ENCODE results near the gene CBX4.
A peak's percentile ranks its signal among the peaks of the same experiment; 100 is the strongest.

Gene CBX4

GRCh38 chr17:79798299-79799173, 40.7 kb downstream of the CBX4 start:
- peak; percentile 82 for DNase-seq

DNA sequence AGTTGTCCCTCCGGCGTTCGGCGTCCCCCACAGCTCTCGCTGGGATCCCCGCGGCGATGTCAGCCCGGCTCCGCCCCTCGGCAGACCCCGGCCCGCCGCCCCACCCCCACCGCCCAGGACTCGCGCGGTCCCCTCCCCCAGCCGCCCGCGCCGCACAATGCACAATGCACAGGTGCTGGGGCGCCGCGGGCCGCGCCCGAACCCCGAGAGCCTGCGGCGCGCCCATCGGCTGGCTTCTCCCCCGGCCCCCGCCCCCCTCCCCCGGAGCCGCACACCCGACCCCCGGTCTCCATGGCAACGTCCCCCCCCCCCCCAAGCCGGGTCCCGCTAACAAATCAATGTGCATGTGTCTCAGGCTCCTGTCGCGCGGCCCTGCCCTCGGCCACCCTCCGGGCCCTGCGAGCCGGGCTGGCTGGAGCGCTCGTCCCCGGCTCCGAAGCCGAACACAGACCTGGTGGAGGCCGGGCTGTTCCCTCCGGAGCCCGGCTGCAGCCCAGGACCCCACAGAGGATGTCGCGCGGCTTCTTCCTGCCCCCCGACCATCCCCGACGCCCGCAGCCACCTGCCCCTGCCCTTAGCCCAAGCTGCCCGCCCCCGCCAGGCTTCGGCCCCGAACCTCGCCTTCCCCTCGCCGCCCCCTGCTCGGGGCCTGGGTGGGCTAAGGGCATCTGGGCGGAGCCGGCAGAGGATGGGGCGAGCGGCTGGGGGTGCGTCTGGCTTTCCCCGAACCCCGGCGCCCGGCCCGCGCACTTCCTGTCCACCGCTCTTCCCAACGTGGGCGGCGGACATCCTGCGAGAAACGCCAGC, 41.5 kb downstream of the CBX4 start:
- DNase-seq, result peak; percentile 75

DNA sequence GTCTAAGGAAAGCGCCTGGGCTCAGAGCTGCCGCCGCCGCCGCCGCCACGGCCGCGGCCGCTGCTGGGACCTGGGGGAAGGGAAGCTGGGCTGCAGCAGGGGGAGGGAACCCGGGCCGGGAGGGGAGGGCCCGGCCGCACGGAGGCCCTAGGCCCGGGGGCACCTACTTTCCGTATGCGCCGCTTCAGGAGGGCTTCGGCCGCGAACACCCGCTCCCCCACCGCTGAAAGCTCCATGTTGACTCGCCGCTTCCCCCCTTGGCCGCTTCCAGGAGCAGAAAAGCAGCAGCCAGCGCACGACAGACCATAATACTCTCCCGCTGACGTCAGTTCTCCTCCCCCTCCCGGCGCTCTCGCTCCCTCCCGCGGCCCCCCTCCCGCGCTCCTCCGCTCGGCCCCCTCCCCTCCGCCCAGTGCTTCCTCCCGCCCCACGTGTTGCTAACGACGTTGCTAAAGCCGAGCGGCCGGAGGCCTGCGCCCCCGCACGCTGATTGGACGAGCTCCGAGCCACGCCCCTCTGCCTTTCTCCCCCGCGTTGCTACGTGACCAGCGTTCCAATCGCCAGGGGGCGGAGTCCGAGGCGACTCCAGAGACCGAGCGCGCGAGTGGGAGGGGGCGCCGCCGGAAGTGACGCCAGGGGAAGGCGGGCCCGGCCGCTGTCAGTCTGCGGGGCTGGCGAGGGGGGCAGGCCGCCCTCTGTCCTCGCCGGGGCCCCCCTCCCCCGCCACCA, 42.3 kb downstream of the CBX4 start, which contains the start of gene CBX8:
Gene CBX8 (minus strand): TSS at position 315 of the 729 bp plus-strand sequence. CDS start 79 bp downstream, at position 236.
- DNase-seq, result peak; percentile 99

GRCh38 chr17:79796444-79796762, 42.8 kb downstream of the CBX4 start:
- no peak for DNase-seq

DNA sequence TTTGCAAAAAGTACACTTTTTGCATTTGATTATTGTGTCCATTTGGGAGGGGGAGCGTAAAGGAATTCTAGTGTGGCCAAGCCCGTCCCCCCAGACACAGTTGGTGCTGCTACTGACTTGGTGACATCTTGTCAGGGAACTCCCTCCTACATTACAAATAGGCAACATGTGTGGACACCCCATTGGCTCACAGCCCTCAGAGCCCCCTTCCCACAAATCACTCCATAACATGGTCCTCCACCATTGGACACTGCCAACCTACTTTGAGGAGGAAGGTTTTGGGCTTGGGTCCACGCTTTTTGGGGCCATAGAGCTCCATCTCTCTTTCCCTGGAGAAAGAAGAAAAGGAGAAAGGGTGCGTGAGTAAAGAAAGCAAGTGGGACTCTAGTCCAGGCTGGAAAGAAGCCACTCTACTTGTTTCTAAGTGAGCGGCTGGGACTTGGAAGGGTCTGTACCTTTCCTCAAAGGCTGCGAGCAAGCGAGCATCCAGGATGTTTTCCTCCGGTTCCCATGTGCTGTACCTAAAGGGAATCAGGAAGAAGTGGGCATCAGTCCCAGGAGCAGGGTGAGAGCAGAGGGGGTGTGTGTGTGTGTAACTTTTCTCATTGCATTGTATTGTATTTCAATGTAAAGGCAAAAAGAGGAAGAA, 43.3 kb downstream of the CBX4 start:
- DNase-seq, result peak; percentile 30

DNA sequence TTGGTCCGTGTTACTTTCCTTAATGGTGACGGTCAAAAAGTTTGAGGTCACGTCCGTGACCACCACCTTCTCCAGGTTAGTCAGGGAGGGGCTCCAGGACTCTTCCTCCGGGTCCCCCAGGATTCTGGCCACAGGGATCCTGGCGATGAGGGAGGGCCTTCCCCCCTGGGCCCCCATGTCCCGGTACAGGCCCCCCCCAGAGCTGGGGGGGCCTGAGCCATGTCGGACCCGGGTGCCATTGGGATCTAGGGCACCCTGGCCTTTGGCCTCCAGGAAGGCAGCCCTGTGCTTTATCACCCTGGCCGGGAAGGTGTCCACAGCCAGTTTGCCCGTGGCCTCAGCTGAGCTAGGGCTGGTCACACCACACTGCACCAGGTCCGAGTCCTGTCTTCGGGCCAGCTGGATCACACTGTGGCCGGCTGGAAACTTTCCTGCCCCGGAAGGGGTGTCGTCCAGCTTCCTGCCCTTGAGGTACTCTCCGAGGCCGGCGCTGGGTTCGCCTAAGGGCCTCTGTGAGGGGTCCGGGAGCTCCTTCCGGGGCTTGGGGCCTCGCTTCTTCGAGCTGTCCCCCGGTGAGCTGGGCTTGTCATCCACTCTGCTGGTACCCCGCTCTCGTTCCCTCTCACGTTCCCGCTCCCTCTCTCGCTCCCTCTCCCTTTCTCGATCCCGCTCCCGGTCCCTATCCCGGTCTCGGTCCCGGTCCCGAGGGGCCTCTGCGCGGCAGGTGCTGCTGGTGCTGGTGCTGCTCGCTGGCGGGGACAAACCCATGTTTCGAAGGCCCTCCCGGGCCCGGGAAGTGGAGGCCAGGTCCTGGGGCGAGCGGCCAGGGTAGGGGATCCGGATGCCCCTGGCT, 44.4 kb downstream of the CBX4 start:
- peak; percentile 27 for DNase-seq

DNA sequence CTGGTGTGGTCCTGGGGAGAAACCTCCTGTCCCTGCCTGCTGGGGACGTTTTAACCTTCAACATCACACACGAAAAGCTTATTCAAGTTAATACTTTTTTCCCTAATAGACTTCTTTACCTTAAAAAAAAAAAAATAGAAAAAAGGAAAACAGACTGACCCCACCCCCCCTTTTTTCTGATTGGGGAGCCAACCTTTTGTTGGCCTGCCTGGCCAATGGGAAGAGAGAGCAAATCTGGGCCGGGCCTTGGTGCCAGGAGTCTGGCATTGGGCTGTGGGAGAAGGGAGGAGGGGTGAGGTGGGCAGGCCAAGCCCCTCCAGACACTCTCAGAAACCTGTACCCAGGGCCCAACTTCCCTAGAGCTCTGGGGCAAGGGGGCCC, 45.3 kb downstream of the CBX4 start:
- DNase-seq, result peak; percentile 64

- DNase-seq, result peak; percentile 79
Measured at GRCh38 chr17:79792984-79793923, 46.0 kb downstream of the CBX4 start.

GRCh38 chr17:79792341-79792871, 46.8 kb downstream of the CBX4 start:
- no peak for DNase-seq

DNA sequence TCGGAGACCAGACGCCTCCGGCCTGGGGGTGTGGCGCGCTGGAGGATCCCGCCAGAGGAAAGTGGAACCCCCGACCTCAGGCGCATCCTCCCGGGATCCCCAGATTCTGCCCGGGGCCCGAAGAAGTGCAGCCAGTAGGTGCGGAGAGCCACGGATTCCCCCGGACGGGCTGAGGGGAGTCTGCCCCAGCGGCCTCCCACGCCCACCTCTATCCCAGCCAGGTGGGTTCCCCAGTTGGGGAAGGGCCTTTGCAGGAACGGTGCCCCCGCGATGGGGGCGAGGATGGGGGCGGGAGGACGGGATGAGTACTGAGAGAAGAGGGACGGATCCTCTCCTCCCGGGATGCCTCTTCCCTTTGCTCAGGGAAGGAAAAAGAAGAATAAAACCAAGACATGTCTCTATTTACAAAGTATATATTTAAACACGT, 47.5 kb downstream of the CBX4 start:
- DNase-seq, result no peak

DNA sequence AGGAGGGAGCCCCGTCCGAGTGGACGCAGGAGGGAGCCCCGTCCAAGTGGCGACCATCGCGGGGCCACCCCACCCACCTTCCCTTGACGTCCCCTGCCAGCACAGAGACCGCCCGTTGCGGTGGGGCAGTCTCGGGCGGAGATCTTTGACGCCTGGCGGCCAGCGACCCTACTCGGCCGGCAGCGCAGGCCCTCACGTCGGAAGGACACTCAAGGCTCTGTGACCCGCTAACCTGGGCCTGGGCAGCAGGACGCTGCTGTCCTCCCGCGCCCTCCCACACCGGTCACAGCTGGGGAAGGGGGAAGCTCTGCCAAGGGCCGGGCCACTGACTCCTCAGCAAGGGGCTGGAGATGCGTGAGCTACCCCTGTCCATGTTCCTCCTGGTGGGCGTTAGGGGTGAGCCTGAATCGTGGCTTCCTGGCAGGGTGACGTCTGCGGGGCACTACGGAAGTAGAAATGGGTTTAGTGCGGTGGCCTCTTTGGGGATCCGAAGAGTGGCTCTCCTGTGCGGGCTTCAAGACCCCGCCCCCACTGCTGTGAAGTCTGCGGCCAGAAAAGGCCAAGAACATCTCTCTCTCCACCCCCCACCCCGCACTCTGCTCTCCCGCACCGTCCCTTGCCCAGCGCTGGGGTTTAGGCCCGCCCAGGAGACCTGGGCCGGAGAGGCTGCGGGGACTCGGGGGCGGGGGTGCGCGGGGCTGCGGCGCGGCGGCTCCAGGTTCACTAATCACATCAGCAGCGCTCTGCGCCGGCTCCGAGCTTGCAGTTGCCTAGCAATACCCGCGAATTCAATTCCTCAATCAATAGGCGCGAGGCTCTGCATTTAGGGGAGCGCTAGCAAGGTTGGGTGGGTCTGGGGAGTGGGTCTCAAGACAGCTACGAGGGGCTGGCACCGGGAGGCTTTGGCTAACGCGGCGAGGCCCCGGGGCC, 48.2 kb downstream of the CBX4 start:
- DNase-seq, result no peak

DNA sequence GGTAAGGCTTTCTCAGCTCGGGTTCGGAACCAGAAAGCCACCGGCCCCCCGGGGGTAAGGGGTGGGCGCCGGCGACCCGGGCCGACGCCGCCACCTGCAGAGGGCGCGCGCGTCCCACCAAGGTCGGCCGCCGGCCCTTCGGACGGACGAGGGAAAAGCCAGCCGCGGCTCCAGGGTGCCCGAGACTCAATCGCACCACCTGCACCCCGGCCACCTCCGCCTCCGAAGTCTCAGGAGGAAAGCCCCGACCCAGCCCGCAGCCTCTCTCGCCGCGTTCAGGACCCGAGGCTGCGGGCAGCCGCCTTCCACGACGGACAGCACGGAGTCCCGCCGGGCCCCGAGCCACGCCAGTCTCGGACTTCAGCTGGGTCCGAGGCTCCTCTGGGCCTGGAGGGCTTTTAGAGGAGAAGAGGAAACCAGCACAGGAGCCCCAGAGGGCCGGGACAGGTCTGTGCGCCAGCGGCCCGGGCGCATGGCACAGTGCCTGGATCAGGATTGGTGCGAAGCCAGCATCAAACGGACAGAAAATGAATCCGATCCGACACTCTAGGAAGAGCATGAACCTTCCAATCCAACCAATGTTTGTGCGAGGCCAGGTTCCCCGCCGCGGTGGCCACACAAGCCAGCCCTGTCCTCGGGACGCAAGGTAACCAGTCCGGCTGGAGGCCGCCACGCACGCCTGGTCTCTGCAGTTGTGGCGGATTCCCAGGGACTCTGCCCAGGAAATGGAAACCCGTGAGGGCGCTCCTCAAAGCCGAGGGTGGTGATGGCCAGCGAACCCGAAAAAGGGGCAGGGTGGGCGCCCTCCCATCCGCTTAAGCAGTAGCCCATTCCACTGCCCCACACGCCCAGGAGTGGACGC, 49.1 kb downstream of the CBX4 start:
- peak; percentile 54 for DNase-seq

- peak; percentile 53 for DNase-seq
Measured at GRCh38 chr17:79788989-79789942, 50.0 kb downstream of the CBX4 start.

GRCh38 chr17:79788455-79788854, 50.8 kb downstream of the CBX4 start:
- no peak for DNase-seq

DNA sequence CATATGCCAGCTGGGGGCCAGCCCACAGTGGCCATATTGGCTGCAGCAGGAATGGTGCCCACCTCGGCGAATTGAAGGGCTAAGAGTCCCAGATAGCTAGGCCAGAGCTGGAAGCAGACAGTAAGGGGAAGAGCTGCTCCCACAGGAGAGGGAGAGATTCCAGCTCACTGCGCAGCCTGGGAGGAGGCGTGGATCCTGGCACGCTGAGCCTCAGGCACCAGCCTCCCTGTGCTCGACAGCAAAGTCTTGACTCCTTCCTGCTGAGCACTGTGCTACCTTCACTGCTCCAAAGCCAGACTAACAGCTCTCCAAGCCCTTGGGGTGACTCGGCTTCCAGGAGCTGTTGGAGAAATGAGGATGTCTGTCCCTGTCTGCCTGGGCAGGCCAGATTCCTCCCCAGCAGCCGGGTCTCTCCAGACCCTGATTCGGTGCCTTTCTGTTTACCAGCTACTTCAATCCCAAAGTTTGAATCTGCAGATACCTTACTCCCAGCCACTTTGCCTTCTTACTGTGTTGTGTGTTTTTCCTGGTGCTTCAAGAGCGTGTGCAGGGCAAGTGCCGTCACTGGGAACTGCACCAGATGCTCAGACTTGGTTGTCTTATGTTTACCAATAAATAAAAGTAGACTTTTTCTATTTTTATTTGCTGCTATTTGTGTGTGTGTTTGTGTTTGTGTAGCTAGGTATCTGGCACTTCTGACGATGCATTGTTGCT, 52.2 kb downstream of the CBX4 start:
- no peak for DNase-seq
